Endothelial cell of umbilical vein (primary cell): ENCODE results near the gene LDLRAD3. TPM values are rescaled to one million over a fixed set of nuclear protein-coding genes. Genes with fewer than 3 reads are reported as not detected.

Experiments
- BruUV-seq: library from RNA; stranded (reverse); fragments of 400-500 nt; replicated peaks from 2 replicates; lab custom pipeline; 2021; lab: Mats Ljungman, UMichigan
- CTCF ChIA-PET: fragments of 300-600, 350-600 bp; sonication (Branson Sonifier 250); formaldehyde crosslinking; loops from one replicate; lab custom pipeline; 2021; ENCODE audit warnings: antibody characterized with exemption, inconsistent platforms; lab: Charles Lee
- POLR2A ChIA-PET: fragments of 300-600, 350-600 bp; sonication (Branson Sonifier 250); formaldehyde crosslinking; loops from one replicate; lab custom pipeline; 2021; ENCODE audit warnings: antibody characterized with exemption, inconsistent platforms; lab: Charles Lee
- DNase-seq: peaks from one replicate; pipeline ENCODE4 v3.0.0-alpha.2; 2011; ENCODE audit warnings: low read depth, low spot score
- FAIRE-seq: peaks from 2 replicates; lab custom pipeline; 2011; peaks lifted over from hg19 to GRCh38; lab: Jason Lieb, UNC
- H2AFZ ChIP-seq: 2 replicates; pipeline ENCODE4 v1.6.0; 2012; ENCODE audit warnings: low read depth, low read length, control low read depth, inconsistent platforms
- H3K27ac ChIP-seq: 2 replicates; pipeline ENCODE4 v1.5.1; 2011; ENCODE audit warnings: low read depth, mild to moderate bottlenecking, control low read depth, low read length, moderate library complexity; ENCODE audit not compliant: insufficient read depth
- H3K27me3 ChIP-seq, 2 experiments: 2 replicates each; pipeline versions ENCODE4 v1.6.0 to v1.6.1; 2011; ENCODE audit warnings: low read length in 2 of 2, mixed read lengths in 1 of 2; ENCODE audit not compliant: control insufficient read depth in 2 of 2, insufficient read depth in 2 of 2
- H3K36me3 ChIP-seq, 2 experiments: 2 replicates in 1 of 2; 3 replicates in 1 of 2; pipeline ENCODE4 v1.5.1; 2011; ENCODE audit warnings: low read length in 2 of 2, mild to moderate bottlenecking in 1 of 2, moderate library complexity in 1 of 2; ENCODE audit not compliant: control insufficient read depth in 2 of 2, insufficient read depth in 2 of 2; ENCODE audit errors: extremely low read depth in 1 of 2
- H3K4me1 ChIP-seq: 3 replicates; pipeline ENCODE4 v1.5.1; 2011; ENCODE audit warnings: mild to moderate bottlenecking, low read length; ENCODE audit not compliant: control insufficient read depth, insufficient read depth; ENCODE audit errors: extremely low read depth
- H3K4me2 ChIP-seq: 2 replicates; pipeline ENCODE4 v1.6.1; 2011; ENCODE audit warnings: low read length, control low read depth, mixed read lengths; ENCODE audit not compliant: insufficient read depth
- H3K4me3 ChIP-seq, 3 experiments: fragments of 200-600 bp in 1 of 3; sonication (generic), shearing (Covaris generic) in 1 of 3; replicated peaks in 1 of 3; 2 replicates each; pipeline ENCODE4 v1.5.1; 2011 to 2016; ENCODE audit warnings: control low read depth in 3 of 3, low read length in 3 of 3, mild to moderate bottlenecking in 2 of 3, inconsistent platforms in 1 of 3, low read depth in 1 of 3, moderate library complexity in 1 of 3; ENCODE audit not compliant: insufficient read depth in 1 of 3
- H3K79me2 ChIP-seq: 2 replicates; pipeline ENCODE4 v1.6.0; 2012; ENCODE audit warnings: low read length, inconsistent platforms; ENCODE audit not compliant: control insufficient read depth, insufficient read depth
- H3K9ac ChIP-seq: replicated peaks from 2 replicates; pipeline ENCODE3; 2011; ENCODE audit warnings: low read length, control low read depth; ENCODE audit not compliant: insufficient read depth; ENCODE audit errors: extremely low read depth
- H3K9me1 ChIP-seq: replicated peaks from 3 replicates; pipeline ENCODE4 v1.6.0; 2011; ENCODE audit warnings: mild to moderate bottlenecking, low read length; ENCODE audit not compliant: control insufficient read depth, insufficient read depth; ENCODE audit errors: extremely low read depth
- H3K9me3 ChIP-seq: replicated peaks from 2 replicates; pipeline ENCODE4 v1.5.1; 2012; ENCODE audit warnings: low read length, inconsistent platforms; ENCODE audit not compliant: control insufficient read depth, insufficient read depth
- H4K20me1 ChIP-seq: replicated peaks from 2 replicates; pipeline ENCODE3; 2011; ENCODE audit warnings: mild to moderate bottlenecking, low read length; ENCODE audit not compliant: control insufficient read depth, insufficient read depth; ENCODE audit errors: extremely low read depth
- CTCF ChIP-seq, 2 donors: IDR thresholded peaks; 1 replicate in 1 of 2; 2 replicates in 1 of 2; pipeline ENCODE4 v1.5.1; 2011; ENCODE audit warnings: low read length in 2 of 2, mild to moderate bottlenecking in 2 of 2, moderate library complexity in 2 of 2, control low read depth in 1 of 2, inconsistent platforms in 1 of 2, low read depth in 1 of 2; ENCODE audit not compliant: insufficient read depth in 1 of 2; ENCODE audit errors: extremely low read depth in 1 of 2
- MAX ChIP-seq: IDR thresholded peaks from 2 replicates; pipeline ENCODE4 v1.6.1; 2011; ENCODE audit not compliant: insufficient read depth, insufficient read length
- POLR2AphosphoS5 ChIP-seq: IDR thresholded peaks from 2 replicates; pipeline ENCODE4 v1.6.1; 2012; ENCODE audit warnings: low read depth, mild to moderate bottlenecking, control low read depth, low read length, moderate library complexity; ENCODE audit not compliant: insufficient read depth
- dilution Hi-C: fragments of 300-500 bp; cut with MboI; formaldehyde crosslinking; loops from one replicate; pipeline ENCODE4 v1.15.0; 2019; ENCODE audit warnings: low sequenced_read_pairs; ENCODE audit not compliant: extremely low pct_ligation_motif_present
- intact Hi-C: fragments of 100-400 bp; cut with micrococcal nuclease; formaldehyde crosslinking; loops from one replicate; pipeline ENCODE4 v1.10.0; 2022
- polyA plus RNA-seq, 4 experiments: library from polyadenylated mRNA; depleted of rRNA in 3 of 4; stranded (reverse) in 3 of 4; unstranded in 1 of 4; fragments of >200 nt; gene quantifications; 2 replicates each; pipeline versions ENCODE4 v1.2.1 to v1.2.3, GENCODE V29; 2011 to 2012; ENCODE audit warnings: missing spikeins in 1 of 4
- total RNA-seq: library from RNA; stranded (reverse); gene quantifications from 2 replicates; pipeline ENCODE4 v1.2.3, GENCODE V29; 2021

Gene LDLRAD3
- total and polyA plus RNA-seq, 2 donors (not counting 3 experiments of a cell fraction or from before 2014, with no cell fraction given), result 17.9 to 25.1 TPM

GRCh38 chr11:36191941-36192340 lies 248.1 kb downstream of the LDLRAD3 start:
- dilution Hi-C loops, result no loop called here

More at GRCh38 chr11:36191941-36192340, 248.1 kb downstream of the LDLRAD3 start:
- intact Hi-C loops, result no loop called here
- TF ChIP-seq CTCF (IDR thresholded peaks at IDR 0.05; ENCODE audit: extremely low read depth in 1 of 2, insufficient read depth in 1 of 2, low read depth in 1 of 2, low read length in 2 of 2) (no peak), MAX (no peak), POLR2AphosphoS5 (no peak)
- FAIRE-seq (no peak), DNase-seq (no peak)
- Histone ChIP-seq H2AFZ (no peak overlapping the region), H3K4me2 (no peak overlapping the region), H4K20me1 (no peaks in the 10 kb centered on the region), H3K4me3 (no peak overlapping the region), H3K9me1 (peaks cover 2% of the 10 kb centered on the region), H3K79me2 (no peaks in the 10 kb centered on the region), H3K27me3 (no peaks in the 10 kb centered on the region), H3K4me1 (no peaks in the 10 kb centered on the region), H3K9ac (no peak overlapping the region), H3K27ac (no peak overlapping the region), H3K9me3 (no peaks in the 10 kb centered on the region), H3K36me3 (no peaks in the 10 kb centered on the region)
- ChIA-PET POLR2A (no interaction called here), CTCF (interaction anchor here (2.3 kb wide), 1 partner anchor 74 kb away, joined by 6 read pairs; no protein-coding TSS in a partner anchor)
- no TSS peak for BruUV-seq
